ENCODE measurements around the gene TPSB2.

- TF ChIP-seq RUNX1 (IDR thresholded peaks at IDR 0.05; ENCODE audit: low read depth) (no peak), ELF4 (CRISPR knock-in tag; IDR thresholded peaks at IDR 0.05) (no peak), E2F1 (CRISPR knock-in tag; IDR thresholded peaks at IDR 0.05) (no peak), ZNF24 (IDR thresholded peaks at IDR 0.05) (no peak), ZBTB8A (IDR thresholded peaks at IDR 0.05; ENCODE audit: partially characterized antibody) (no peak), ZNF764 (CRISPR knock-in tag; IDR thresholded peaks at IDR 0.05; ENCODE audit: low read depth) (no peak), ZBTB26 (CRISPR knock-in tag; IDR thresholded peaks at IDR 0.05) (no peak)
Observed at GRCh38 chr16:1262846-1263221, 32.9 kb upstream of the TPSB2 start.

Data from K562 (cell line).